Trophoblast cell (in vitro differentiated cells and primary cell): ENCODE data around the gene LRIG1.
"Not testable (repeated sequence)": the region's sequence is repeated elsewhere in the genome, so short reads cannot be mapped to it uniquely, and the experiment has no call there.

Experiments
- DNase-seq, 2 donors: peaks; one replicate each; pipeline ENCODE4 v3.0.0-alpha.2; 2016
- H2AFZ ChIP-seq: 2 replicates; pipeline ENCODE4 v1.6.1; 2013; ENCODE audit warnings: low read length, moderate library complexity, mild to moderate bottlenecking; ENCODE audit not compliant: insufficient read depth, poor library complexity
- H2AK5ac ChIP-seq: 2 replicates; pipeline ENCODE4 v1.6.1; 2013; ENCODE audit warnings: mild to moderate bottlenecking, low read length
- H2BK120ac ChIP-seq: 2 replicates; pipeline ENCODE4 v1.6.1; 2013; ENCODE audit warnings: low read length, mild to moderate bottlenecking, moderate library complexity; ENCODE audit not compliant: insufficient read depth, poor library complexity
- H2BK12ac ChIP-seq: 2 replicates; pipeline ENCODE4 v1.6.1; 2013; ENCODE audit warnings: mild to moderate bottlenecking, low read length, moderate library complexity
- H2BK5ac ChIP-seq: 2 replicates; pipeline ENCODE4 v1.6.1; 2013; ENCODE audit warnings: low read length, low read depth, moderate library complexity, mild to moderate bottlenecking; ENCODE audit not compliant: poor library complexity
- H3K14ac ChIP-seq: 2 replicates; pipeline ENCODE4 v1.6.1; 2013; ENCODE audit warnings: mild to moderate bottlenecking, low read length
- H3K18ac ChIP-seq: 2 replicates; pipeline ENCODE4 v1.6.1; 2013; ENCODE audit warnings: mild to moderate bottlenecking, low read length
- H3K23ac ChIP-seq: 2 replicates; pipeline ENCODE4 v1.6.1; 2013; ENCODE audit warnings: low read length
- H3K27ac ChIP-seq: 2 replicates; pipeline ENCODE4 v1.5.1; 2013; ENCODE audit warnings: low read depth, mild to moderate bottlenecking, inconsistent platforms, low read length, moderate library complexity
- H3K27me3 ChIP-seq: 2 replicates; pipeline ENCODE4 v1.6.1; 2013; ENCODE audit warnings: inconsistent platforms, mild to moderate bottlenecking, low read length, moderate library complexity; ENCODE audit not compliant: insufficient read depth
- H3K36me3 ChIP-seq, 2 experiments: 1 replicate in 1 of 2; 2 replicates in 1 of 2; pipeline ENCODE4 v1.6.1; 2013; ENCODE audit warnings: low read length in 2 of 2, mild to moderate bottlenecking in 2 of 2, moderate library complexity in 1 of 2; ENCODE audit not compliant: insufficient read depth in 2 of 2, control insufficient read depth in 1 of 2
- H3K4ac ChIP-seq: 2 replicates; pipeline ENCODE4 v1.6.1; 2013; ENCODE audit warnings: low read depth, mild to moderate bottlenecking, low read length, moderate library complexity
- H3K4me1 ChIP-seq, 2 experiments: 1 replicate in 1 of 2; 2 replicates in 1 of 2; pipeline ENCODE4 v1.6.1; 2013; ENCODE audit warnings: low read length in 2 of 2, mild to moderate bottlenecking in 2 of 2, moderate library complexity in 1 of 2; ENCODE audit not compliant: insufficient read depth in 2 of 2, control insufficient read depth in 1 of 2
- H3K4me2 ChIP-seq: 2 replicates; pipeline ENCODE4 v1.6.1; 2013; ENCODE audit warnings: inconsistent platforms, mild to moderate bottlenecking, low read length, moderate library complexity
- H3K4me3 ChIP-seq: 2 replicates; pipeline ENCODE4 v1.5.1; 2013; ENCODE audit warnings: mild to moderate bottlenecking, low read depth, low read length, inconsistent platforms
- H3K79me1 ChIP-seq: one replicate; pipeline ENCODE4 v1.6.1; 2013; ENCODE audit warnings: low read length
- H3K79me2 ChIP-seq: 2 replicates; pipeline ENCODE4 v1.6.1; 2013; ENCODE audit warnings: low read length, mild to moderate bottlenecking; ENCODE audit not compliant: control insufficient read depth, insufficient read depth, poor library complexity
- H3K9ac ChIP-seq: 2 replicates; pipeline ENCODE4 v1.6.1; 2013; ENCODE audit warnings: mild to moderate bottlenecking, low read length
- H3K9me3 ChIP-seq: 2 replicates; pipeline ENCODE4 v1.6.1; 2013; ENCODE audit warnings: low read depth, mild to moderate bottlenecking, control low read depth, inconsistent platforms, low read length; ENCODE audit not compliant: insufficient read depth
- H4K12ac ChIP-seq: 2 replicates; pipeline ENCODE4 v1.6.1; 2013; ENCODE audit warnings: low read depth, mild to moderate bottlenecking, low read length, moderate library complexity
- H4K8ac ChIP-seq: 2 replicates; pipeline ENCODE4 v1.6.1; 2013; ENCODE audit warnings: low read depth, mild to moderate bottlenecking, low read length, moderate library complexity
- H4K91ac ChIP-seq: one replicate; pipeline ENCODE4 v1.6.1; 2013; ENCODE audit warnings: low read depth, mild to moderate bottlenecking, low read length, moderate library complexity
- WGBS: extraction: QIAGEN DNeasy Blood & Tissue Kit; methylation state at CpG from one replicate; pipeline ENCODE4 v1.1.7; 2013; ENCODE audit warnings: missing lambda C conversion rate; ENCODE audit not compliant: insufficient read length, insufficient coverage; ENCODE audit errors: extremely low coverage; 5-methylcytosine and 5-hydroxymethylcytosine counted together

The LRIG1 gene

DNA sequence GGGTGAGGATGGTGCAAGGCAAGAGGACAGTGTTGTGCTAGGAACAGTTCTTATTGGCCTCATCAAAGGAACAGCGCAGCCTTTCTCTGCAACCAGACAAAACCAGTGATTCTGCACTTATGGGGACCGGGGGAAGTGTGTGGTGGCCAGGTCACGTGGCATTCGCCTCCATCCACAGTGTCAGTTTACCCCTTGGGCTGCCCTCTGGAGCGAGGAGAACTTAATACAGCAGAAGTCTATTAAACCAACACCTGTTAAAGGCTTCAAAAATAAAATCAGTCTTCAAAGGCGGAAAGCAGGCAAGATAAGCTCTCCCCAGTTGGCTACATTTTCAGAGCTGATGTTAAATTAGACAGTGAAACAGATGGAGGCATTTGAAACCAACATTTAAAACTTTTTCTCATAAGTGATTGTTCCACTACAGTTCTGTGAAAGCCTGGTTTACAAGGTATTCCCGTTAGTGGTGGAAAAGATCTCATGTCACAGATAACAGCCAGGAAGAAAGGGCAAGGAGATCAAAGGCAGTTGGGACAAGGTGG lies 75.2 kb downstream of the LRIG1 start:
- Histone ChIP-seq H3K9ac (no peak overlapping the region), H2BK12ac (no peak overlapping the region), H2AK5ac (no peak overlapping the region), H3K4me3 (no peak overlapping the region), H3K9me3 (peaks cover 7% of the 10 kb centered on the region), H4K91ac (no peak overlapping the region), H3K4me1 (peaks cover 0 to 3% of the 10 kb centered on the region in 2 experiments), H3K79me1 (no peaks in the 10 kb centered on the region), H3K4ac (no peak overlapping the region), H2BK5ac (no peak overlapping the region), H2BK120ac (no peak overlapping the region), H3K4me2 (no peak overlapping the region), H3K79me2 (no peaks in the 10 kb centered on the region), H3K27ac (no peak overlapping the region), H3K23ac (no peak overlapping the region), H2AFZ (no peak overlapping the region), H3K18ac (no peak overlapping the region), H3K36me3 (peaks cover 0 to 3% of the 10 kb centered on the region in 2 experiments), H4K12ac (no peak overlapping the region), H3K27me3 (no peaks in the 10 kb centered on the region), H3K14ac (no peak overlapping the region), H4K8ac (no peak overlapping the region)
- no CpG with 5 or more reads among the region's 7 CpGs for WGBS
- no peak for DNase-seq

DNA sequence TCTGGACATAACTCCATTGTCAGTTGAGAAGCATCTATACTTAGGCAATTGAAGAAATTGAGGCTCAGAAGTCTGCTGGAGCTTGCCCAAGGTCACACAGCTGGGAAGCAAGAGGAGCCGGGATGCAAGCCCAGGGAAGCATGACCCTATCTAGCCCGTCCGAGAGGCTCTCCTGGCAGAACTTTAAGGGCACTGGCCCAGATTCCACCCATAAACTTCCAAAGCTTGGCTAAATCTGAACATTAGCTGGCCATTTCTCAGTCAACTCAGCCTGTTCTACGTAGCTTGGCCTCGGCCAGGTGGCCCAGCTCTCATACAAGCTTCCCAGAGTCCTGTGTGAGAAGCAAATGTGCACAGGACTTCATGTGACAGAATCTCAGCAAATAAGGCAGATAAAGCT lies 75.8 kb downstream of the LRIG1 start:
- no peak for DNase-seq
- H3K4ac ChIP-seq: no peak overlapping the region
- H3K27ac ChIP-seq: no peak overlapping the region
- no peaks in the 10 kb centered on the region for H3K79me1 ChIP-seq
- H4K8ac ChIP-seq: no peak overlapping the region
- H3K23ac ChIP-seq: no peak overlapping the region
- no peak overlapping the region for H2BK5ac ChIP-seq
- H2AFZ ChIP-seq: no peak overlapping the region
- H2AK5ac ChIP-seq: no peak overlapping the region
- H3K27me3 ChIP-seq: no peaks in the 10 kb centered on the region
- no CpG with 5 or more reads among the region's 5 CpGs for WGBS
- no peak overlapping the region for H3K4me2 ChIP-seq
- no peak overlapping the region for H4K91ac ChIP-seq
- H3K36me3 ChIP-seq: peaks cover 0 to 3% of the 10 kb centered on the region in 2 experiments
- H3K9me3 ChIP-seq: peaks cover 7% of the 10 kb centered on the region
- no peaks in the 10 kb centered on the region for H3K79me2 ChIP-seq
- no peak overlapping the region for H3K4me3 ChIP-seq
- H4K12ac ChIP-seq: no peak overlapping the region
- no peak overlapping the region for H2BK12ac ChIP-seq
- H3K4me1 ChIP-seq: peaks cover 0 to 3% of the 10 kb centered on the region in 2 experiments
- no peak overlapping the region for H2BK120ac ChIP-seq
- H3K18ac ChIP-seq: no peak overlapping the region
- H3K9ac ChIP-seq: no peak overlapping the region
- no peak overlapping the region for H3K14ac ChIP-seq

DNA sequence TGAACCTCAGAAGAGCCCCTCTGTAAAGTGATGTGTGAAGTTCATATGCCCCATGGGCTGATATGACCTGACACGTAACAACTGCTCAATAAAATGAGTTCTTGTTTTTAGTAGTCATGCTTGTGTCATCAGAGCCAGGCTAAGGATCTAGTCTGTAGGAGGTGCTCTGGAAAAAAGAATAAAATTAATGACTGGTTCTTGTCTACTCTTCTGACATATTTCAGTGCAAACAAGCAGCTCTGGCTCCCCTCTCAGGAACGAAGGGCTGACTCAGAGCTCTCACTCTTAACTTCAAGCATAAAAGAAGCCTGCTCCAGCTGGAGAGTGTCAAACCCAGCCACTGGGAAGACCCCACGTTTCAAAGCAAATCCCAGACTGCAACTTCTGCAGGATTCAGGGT lies 77.0 kb downstream of the LRIG1 start:
- Histone ChIP-seq H2AFZ (no peak overlapping the region), H3K9ac (no peak overlapping the region), H2BK5ac (no peak overlapping the region), H2BK12ac (no peak overlapping the region), H2AK5ac (no peak overlapping the region), H3K4ac (no peak overlapping the region), H4K8ac (no peak overlapping the region), H4K91ac (no peak overlapping the region), H3K23ac (no peak overlapping the region), H3K4me1 (no peaks in the 10 kb centered on the region), H3K4me3 (no peak overlapping the region), H3K27ac (no peak overlapping the region), H3K36me3 (peaks cover 0 to 3% of the 10 kb centered on the region in 2 experiments), H3K79me2 (no peaks in the 10 kb centered on the region), H3K27me3 (no peaks in the 10 kb centered on the region), H3K4me2 (no peak overlapping the region), H2BK120ac (no peak overlapping the region), H3K9me3 (peaks cover 7% of the 10 kb centered on the region), H4K12ac (no peak overlapping the region), H3K14ac (no peak overlapping the region), H3K79me1 (no peaks in the 10 kb centered on the region), H3K18ac (no peak overlapping the region)
- WGBS: no CpG with 5 or more reads among the region's 3 CpGs
- DNase-seq: no peak

DNA sequence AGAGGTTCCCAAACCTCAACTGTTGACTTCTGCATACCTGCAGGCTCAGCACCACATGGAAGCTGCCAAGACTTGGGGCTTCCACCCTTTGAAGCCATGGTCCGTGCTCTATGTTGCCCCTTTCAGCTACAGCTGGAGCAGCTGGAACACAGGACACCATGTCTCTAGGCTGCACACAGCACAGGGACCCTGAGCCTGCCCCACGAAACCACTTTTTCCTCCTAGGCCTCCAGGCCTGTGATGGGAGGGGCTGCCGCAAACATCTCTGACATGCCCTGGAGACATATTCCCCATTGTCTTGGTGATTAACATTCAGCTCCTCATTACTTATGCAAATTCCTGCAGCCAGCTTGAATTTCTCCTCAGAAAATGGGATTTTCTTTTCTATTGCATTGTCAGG lies 78.9 kb downstream of the LRIG1 start:
- not testable (repeated sequence) for DNase-seq, H3K4me3 ChIP-seq, H2AFZ ChIP-seq, H2BK5ac ChIP-seq, H3K79me2 ChIP-seq, H3K23ac ChIP-seq, H3K27me3 ChIP-seq, H4K8ac ChIP-seq, H2AK5ac ChIP-seq, H3K4me1 ChIP-seq, H3K79me1 ChIP-seq, H3K4me2 ChIP-seq, H4K91ac ChIP-seq, H3K9ac ChIP-seq, H3K36me3 ChIP-seq, H4K12ac ChIP-seq, H2BK120ac ChIP-seq, H3K27ac ChIP-seq, H3K4ac ChIP-seq, H2BK12ac ChIP-seq, H3K18ac ChIP-seq, H3K14ac ChIP-seq, H3K9me3 ChIP-seq
- no CpG with 5 or more reads among the region's 3 CpGs for WGBS
